Endothelial cell of umbilical vein (primary cell): ENCODE measurements around the gene RHBDF1.

Experiments
- EZH2 ChIP-seq: IDR thresholded peaks from 2 replicates; pipeline ENCODE4 v1.6.1; 2012; ENCODE audit warnings: borderline replicate concordance, low read depth, mild to moderate bottlenecking, moderate library complexity, low read length, inconsistent platforms; ENCODE audit not compliant: severe bottlenecking
- POLR2A ChIP-seq: IDR thresholded peaks from 2 replicates; pipeline ENCODE4 v1.6.1; 2012; ENCODE audit warnings: low read depth, mild to moderate bottlenecking, control low read depth, low read length
- POLR2AphosphoS5 ChIP-seq: IDR thresholded peaks from 2 replicates; pipeline ENCODE4 v1.6.1; 2012; ENCODE audit warnings: low read depth, mild to moderate bottlenecking, control low read depth, low read length, moderate library complexity; ENCODE audit not compliant: insufficient read depth
- TF ChIP-seq, protein P1 (sequence below), 2 donors: IDR thresholded peaks; 1 replicate in 1 of 2; 2 replicates in 1 of 2; pipeline ENCODE4 v1.5.1; 2011; ENCODE audit warnings: low read length in 2 of 2, mild to moderate bottlenecking in 2 of 2, moderate library complexity in 2 of 2, control low read depth in 1 of 2, inconsistent platforms in 1 of 2, low read depth in 1 of 2; ENCODE audit not compliant: insufficient read depth in 1 of 2; ENCODE audit errors: extremely low read depth in 1 of 2

DNA sequence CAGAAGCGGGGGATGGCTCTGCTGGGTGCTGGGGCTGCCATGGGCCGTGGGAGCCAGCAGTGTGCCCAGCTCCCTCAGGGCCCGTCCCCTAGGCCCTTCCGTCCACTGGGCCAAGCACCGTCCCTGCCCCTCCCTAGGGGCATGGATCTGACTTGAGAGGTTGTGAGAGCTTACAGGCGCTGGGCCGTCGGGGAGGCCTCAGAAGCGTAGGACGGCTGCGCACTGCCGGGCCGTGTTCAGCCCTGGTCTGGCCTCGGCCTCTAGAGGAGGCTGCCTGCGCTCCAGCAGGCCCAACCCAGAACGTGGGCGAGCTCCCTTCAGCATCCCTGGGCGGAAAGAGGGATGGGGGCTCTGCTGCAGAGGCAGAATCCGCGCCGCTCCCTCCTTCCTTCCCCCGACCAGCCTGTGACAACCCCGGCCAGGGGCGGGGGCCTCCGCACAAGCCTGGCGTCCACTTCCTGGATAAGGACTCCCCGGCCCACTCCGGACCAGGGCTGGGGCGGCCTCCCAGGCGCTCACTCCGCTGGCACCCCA lies 4.9 kb upstream of the RHBDF1 start:
- TF ChIP-seq POLR2A, result peak; percentile 38
- TF ChIP-seq, protein P1, sequence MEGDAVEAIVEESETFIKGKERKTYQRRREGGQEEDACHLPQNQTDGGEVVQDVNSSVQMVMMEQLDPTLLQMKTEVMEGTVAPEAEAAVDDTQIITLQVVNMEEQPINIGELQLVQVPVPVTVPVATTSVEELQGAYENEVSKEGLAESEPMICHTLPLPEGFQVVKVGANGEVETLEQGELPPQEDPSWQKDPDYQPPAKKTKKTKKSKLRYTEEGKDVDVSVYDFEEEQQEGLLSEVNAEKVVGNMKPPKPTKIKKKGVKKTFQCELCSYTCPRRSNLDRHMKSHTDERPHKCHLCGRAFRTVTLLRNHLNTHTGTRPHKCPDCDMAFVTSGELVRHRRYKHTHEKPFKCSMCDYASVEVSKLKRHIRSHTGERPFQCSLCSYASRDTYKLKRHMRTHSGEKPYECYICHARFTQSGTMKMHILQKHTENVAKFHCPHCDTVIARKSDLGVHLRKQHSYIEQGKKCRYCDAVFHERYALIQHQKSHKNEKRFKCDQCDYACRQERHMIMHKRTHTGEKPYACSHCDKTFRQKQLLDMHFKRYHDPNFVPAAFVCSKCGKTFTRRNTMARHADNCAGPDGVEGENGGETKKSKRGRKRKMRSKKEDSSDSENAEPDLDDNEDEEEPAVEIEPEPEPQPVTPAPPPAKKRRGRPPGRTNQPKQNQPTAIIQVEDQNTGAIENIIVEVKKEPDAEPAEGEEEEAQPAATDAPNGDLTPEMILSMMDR (IDR thresholded peaks at IDR 0.05; ENCODE audit: extremely low read depth in 1 of 2, insufficient read depth in 1 of 2, low read depth in 1 of 2, low read length in 2 of 2), result no peak
- peak; percentile 23 for TF ChIP-seq POLR2AphosphoS5
- no peak for TF ChIP-seq EZH2
